Measurements from ENCODE around the gene VASH1.

VASH1 gene

GRCh38 chr14:76812422-76813383 is 51.4 kb downstream of the VASH1 start, which contains the start of gene ANGEL1 (continued):
- TF ChIP-seq KLF10 (tag by site-specific recombination; IDR thresholded peaks at IDR 0.05): peak; percentile 72
- TF ChIP-seq HIC1 (tag by site-specific recombination; IDR thresholded peaks at IDR 0.05): 0 out of 2 replicates have a peak, but pooled peaks have one; percentile 25
- 0 out of 2 replicates have a peak, but pooled peaks have one; percentile 15 for TF ChIP-seq ZNF843 (tag by site-specific recombination; IDR thresholded peaks at IDR 0.05)
- TF ChIP-seq, protein P1, sequence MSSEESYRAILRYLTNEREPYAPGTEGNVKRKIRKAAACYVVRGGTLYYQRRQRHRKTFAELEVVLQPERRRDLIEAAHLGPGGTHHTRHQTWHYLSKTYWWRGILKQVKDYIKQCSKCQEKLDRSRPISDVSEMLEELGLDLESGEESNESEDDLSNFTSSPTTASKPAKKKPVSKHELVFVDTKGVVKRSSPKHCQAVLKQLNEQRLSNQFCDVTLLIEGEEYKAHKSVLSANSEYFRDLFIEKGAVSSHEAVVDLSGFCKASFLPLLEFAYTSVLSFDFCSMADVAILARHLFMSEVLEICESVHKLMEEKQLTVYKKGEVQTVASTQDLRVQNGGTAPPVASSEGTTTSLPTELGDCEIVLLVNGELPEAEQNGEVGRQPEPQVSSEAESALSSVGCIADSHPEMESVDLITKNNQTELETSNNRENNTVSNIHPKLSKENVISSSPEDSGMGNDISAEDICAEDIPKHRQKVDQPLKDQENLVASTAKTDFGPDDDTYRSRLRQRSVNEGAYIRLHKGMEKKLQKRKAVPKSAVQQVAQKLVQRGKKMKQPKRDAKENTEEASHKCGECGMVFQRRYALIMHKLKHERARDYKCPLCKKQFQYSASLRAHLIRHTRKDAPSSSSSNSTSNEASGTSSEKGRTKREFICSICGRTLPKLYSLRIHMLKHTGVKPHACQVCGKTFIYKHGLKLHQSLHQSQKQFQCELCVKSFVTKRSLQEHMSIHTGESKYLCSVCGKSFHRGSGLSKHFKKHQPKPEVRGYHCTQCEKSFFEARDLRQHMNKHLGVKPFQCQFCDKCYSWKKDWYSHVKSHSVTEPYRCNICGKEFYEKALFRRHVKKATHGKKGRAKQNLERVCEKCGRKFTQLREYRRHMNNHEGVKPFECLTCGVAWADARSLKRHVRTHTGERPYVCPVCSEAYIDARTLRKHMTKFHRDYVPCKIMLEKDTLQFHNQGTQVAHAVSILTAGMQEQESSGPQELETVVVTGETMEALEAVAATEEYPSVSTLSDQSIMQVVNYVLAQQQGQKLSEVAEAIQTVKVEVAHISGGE (tag by site-specific recombination; conservative IDR thresholded peaks at IDR 0.05; ENCODE audit: low read depth): peak; percentile 22; the same call in 1 of the 2 replicates
- TF ChIP-seq, protein P2, sequence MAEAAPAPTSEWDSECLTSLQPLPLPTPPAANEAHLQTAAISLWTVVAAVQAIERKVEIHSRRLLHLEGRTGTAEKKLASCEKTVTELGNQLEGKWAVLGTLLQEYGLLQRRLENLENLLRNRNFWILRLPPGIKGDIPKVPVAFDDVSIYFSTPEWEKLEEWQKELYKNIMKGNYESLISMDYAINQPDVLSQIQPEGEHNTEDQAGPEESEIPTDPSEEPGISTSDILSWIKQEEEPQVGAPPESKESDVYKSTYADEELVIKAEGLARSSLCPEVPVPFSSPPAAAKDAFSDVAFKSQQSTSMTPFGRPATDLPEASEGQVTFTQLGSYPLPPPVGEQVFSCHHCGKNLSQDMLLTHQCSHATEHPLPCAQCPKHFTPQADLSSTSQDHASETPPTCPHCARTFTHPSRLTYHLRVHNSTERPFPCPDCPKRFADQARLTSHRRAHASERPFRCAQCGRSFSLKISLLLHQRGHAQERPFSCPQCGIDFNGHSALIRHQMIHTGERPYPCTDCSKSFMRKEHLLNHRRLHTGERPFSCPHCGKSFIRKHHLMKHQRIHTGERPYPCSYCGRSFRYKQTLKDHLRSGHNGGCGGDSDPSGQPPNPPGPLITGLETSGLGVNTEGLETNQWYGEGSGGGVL (tag by site-specific recombination; IDR thresholded peaks at IDR 0.05): 0 out of 2 replicates have a peak, but pooled peaks have one; percentile 17
- TF ChIP-seq, protein P3, sequence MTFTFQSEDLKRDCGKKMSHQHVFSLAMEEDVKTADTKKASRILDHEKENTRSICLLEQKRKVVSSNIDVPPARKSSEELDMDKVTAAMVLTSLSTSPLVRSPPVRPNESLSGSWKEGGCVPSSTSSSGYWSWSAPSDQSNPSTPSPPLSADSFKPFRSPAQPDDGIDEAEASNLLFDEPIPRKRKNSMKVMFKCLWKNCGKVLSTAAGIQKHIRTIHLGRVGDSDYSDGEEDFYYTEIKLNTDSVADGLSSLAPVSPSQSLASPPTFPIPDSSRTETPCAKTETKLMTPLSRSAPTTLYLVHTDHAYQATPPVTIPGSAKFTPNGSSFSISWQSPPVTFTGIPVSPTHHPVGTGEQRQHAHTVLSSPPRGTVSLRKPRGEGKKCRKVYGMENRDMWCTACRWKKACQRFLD (tag by site-specific recombination; IDR thresholded peaks at IDR 0.05): 0 out of 2 replicates have a peak, but pooled peaks have one; percentile 51
- peak; percentile 66 for TF ChIP-seq SP2 (tag by site-specific recombination; IDR thresholded peaks at IDR 0.05)
- peak; percentile 57 for TF ChIP-seq GLIS1 (tag by site-specific recombination; IDR thresholded peaks at IDR 0.05)
- 0 out of 2 replicates have a peak, but pooled peaks have one; percentile 23 for TF ChIP-seq ZNF184 (tag by site-specific recombination; IDR thresholded peaks at IDR 0.05)
- 0 out of 2 replicates have a peak, but pooled peaks have one; percentile 42 for TF ChIP-seq ZFP69B (tag by site-specific recombination; IDR thresholded peaks at IDR 0.05)
- TF ChIP-seq SETDB1 (IDR thresholded peaks at IDR 0.05; ENCODE audit: insufficient read length, low read length): no peak
- peak; percentile 50; the same call in 1 of the 2 replicates for TF ChIP-seq ZBTB8A (tag by site-specific recombination; IDR thresholded peaks at IDR 0.05)
- 0 out of 2 replicates have a peak, but pooled peaks have one; percentile 47 for TF ChIP-seq ZBTB10 (tag by site-specific recombination; IDR thresholded peaks at IDR 0.05)
- no peak for TF ChIP-seq ZNF324 (tag by site-specific recombination; IDR thresholded peaks at IDR 0.05)
- peak; percentile 13; the same call in 1 of the 2 replicates for TF ChIP-seq TSHZ1 (tag by site-specific recombination; IDR thresholded peaks at IDR 0.05; ENCODE audit: borderline replicate concordance)
- TF ChIP-seq ZNF692 (tag by site-specific recombination; IDR thresholded peaks at IDR 0.05): peak; percentile 68
- peak; percentile 89; the same call in 1 of the 2 replicates for TF ChIP-seq ZNF610 (tag by site-specific recombination; IDR thresholded peaks at IDR 0.05; ENCODE audit: borderline replicate concordance)
- peak; percentile 87 for TF ChIP-seq ZNF660 (tag by site-specific recombination; IDR thresholded peaks at IDR 0.05)
- 0 out of 2 replicates have a peak, but pooled peaks have one; percentile 67 for TF ChIP-seq ZNF76 (tag by site-specific recombination; IDR thresholded peaks at IDR 0.05; ENCODE audit: borderline replicate concordance, low read depth)
- TF ChIP-seq ZBTB21 (tag by site-specific recombination; IDR thresholded peaks at IDR 0.05): no peak
